CD4-positive, alpha-beta T cell (primary cell): Measurements from ENCODE around the gene THBS2. TPM values are rescaled to one million over a fixed set of nuclear protein-coding genes. Genes with fewer than 3 reads are reported as not detected.

ENCODE experiments used
- ATAC-seq: fragments of 200-7000 bp; cut with Tn5 transposase; one replicate; pipeline ENCODE4 v1.10.0; 2022; ENCODE audit warnings: mild to moderate bottlenecking; ENCODE audit not compliant: poor library complexity
- CTCF ChIA-PET: fragments of 350-600 bp; sonication (Branson Sonifier 250); formaldehyde crosslinking; loops from one replicate; lab custom pipeline; 2021; ENCODE audit warnings: antibody characterized with exemption, inconsistent platforms; lab: Charles Lee
- POLR2A ChIA-PET: fragments of 350-600 bp; sonication (Branson Sonifier 250); formaldehyde crosslinking; loops from one replicate; lab custom pipeline; 2021; ENCODE audit warnings: antibody characterized with exemption, inconsistent platforms; lab: Charles Lee
- DNase-seq, 14 experiments: peaks; one replicate each; pipeline ENCODE4 v3.0.0-alpha.2; 2013 to 2020; ENCODE audit warnings: mixed read lengths in 2 of 14
- H3K27ac ChIP-seq, 2 donors: one replicate each; pipeline versions ENCODE4 v1.5.1 to v1.7.0; 2013; ENCODE audit warnings: low read length in 2 of 2, low read depth in 1 of 2, mild to moderate bottlenecking in 1 of 2
- H3K27me3 ChIP-seq, 2 experiments: 1 replicate in 1 of 2; 2 replicates in 1 of 2; pipeline versions ENCODE4 v1.6.1 to v1.7.0; 2013; ENCODE audit warnings: low read length in 2 of 2, control low read depth in 1 of 2, mild to moderate bottlenecking in 1 of 2, moderate library complexity in 1 of 2; ENCODE audit not compliant: insufficient read depth in 2 of 2, control insufficient read depth in 1 of 2
- H3K36me3 ChIP-seq: one replicate; pipeline ENCODE4 v1.6.1; 2013; ENCODE audit warnings: low read length, control low read depth; ENCODE audit not compliant: insufficient read depth
- H3K4me1 ChIP-seq: one replicate; pipeline ENCODE4 v1.6.1; 2013; ENCODE audit warnings: low read length, control low read depth; ENCODE audit not compliant: insufficient read depth
- H3K4me3 ChIP-seq: one replicate; pipeline ENCODE4 v1.5.1; 2013; ENCODE audit warnings: mild to moderate bottlenecking, low read length, moderate library complexity
- H3K9me3 ChIP-seq, 2 experiments: 1 replicate in 1 of 2; 2 replicates in 1 of 2; pipeline versions ENCODE4 v1.6.1 to v1.7.0; 2013; ENCODE audit warnings: low read length in 2 of 2, mild to moderate bottlenecking in 2 of 2, control low read depth in 1 of 2, moderate library complexity in 1 of 2; ENCODE audit not compliant: control insufficient read depth in 1 of 2, insufficient read depth in 1 of 2
- H3K27ac Mint-ChIP-seq: one replicate; pipeline ENCODE4 v1.8.0; 2020; ENCODE audit warnings: mixed read lengths
- H3K27me3 Mint-ChIP-seq: one replicate; pipeline ENCODE4 v1.8.0; 2021; ENCODE audit warnings: mixed read lengths
- H3K36me3 Mint-ChIP-seq: one replicate; pipeline ENCODE4 v1.8.0; 2021; ENCODE audit warnings: low read depth, mixed read lengths
- H3K4me1 Mint-ChIP-seq: one replicate; pipeline ENCODE4 v1.8.0; 2021; ENCODE audit warnings: low read depth, mixed read lengths
- H3K4me3 Mint-ChIP-seq: one replicate; pipeline ENCODE4 v1.8.0; 2020; ENCODE audit warnings: mild to moderate bottlenecking, mixed read lengths
- H3K9me3 Mint-ChIP-seq: one replicate; pipeline ENCODE4 v1.8.0; 2020; ENCODE audit warnings: mixed read lengths
- CTCF ChIP-seq: fragments of 200-600 bp; IDR thresholded peaks from one replicate; pipeline ENCODE4 v1.8.0; 2022; ENCODE audit warnings: antibody characterized with exemption, mild to moderate bottlenecking
- intact Hi-C, 2 experiments: fragments of 100-400 bp; cut with DNase I in 1 of 2; cut with micrococcal nuclease in 1 of 2; formaldehyde crosslinking; loops; one replicate each; pipeline versions ENCODE4 v1.15.1 to v1.9.0; 2023 to 2025; cut with DNase I, micrococcal nuclease
- total RNA-seq, 174 experiments: library from RNA in 2 of 174; stranded (reverse) in 2 of 174; gene quantifications; one replicate each; pipeline ENCODE4 v1.2.3 and lab custom pipeline; 2021 to 2026

The THBS2 gene
- total RNA-seq, 2 experiments from 2014 or later, result not detected

DNA sequence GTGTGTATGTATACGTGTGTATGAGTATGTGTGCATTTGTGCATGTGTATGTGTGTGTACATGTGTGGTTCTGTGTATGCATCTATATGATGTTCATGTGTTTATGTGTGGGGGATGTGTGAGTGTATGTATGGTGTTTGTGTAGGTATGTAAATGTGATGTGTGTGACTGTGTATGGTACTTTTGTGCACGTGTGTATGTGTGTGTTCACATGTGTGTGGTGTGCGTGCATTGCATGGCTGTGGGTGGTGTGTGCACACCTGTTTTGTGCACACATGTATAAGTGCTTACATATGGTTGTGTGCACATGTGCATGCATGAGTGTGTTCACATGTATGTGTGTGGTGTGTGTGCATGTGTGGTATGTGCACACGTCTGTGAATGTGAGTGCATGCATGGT lies 6.2 kb downstream of the THBS2 start:
- no peaks in the 10 kb centered on the region for H3K9me3 Mint-ChIP-seq
- TF ChIP-seq CTCF, result no peak
- intact Hi-C loops, result no loop called here
- no peak overlapping the region for H3K27ac Mint-ChIP-seq
- Histone ChIP-seq H3K27me3 (peaks cover 12 to 14% of the 10 kb centered on the region in 2 experiments), H3K9me3 (peaks cover 0 to 11% of the 10 kb centered on the region in 2 experiments), H3K27ac (no peak overlapping the region), H3K4me1 (peaks cover 4% of the 10 kb centered on the region), H3K36me3 (no peaks in the 10 kb centered on the region), H3K4me3 (no peak overlapping the region)
- H3K27me3 Mint-ChIP-seq, result peaks cover 43% of the 10 kb centered on the region
- no peaks in the 10 kb centered on the region for H3K36me3 Mint-ChIP-seq
- H3K4me1 Mint-ChIP-seq, result peaks cover 4% of the 10 kb centered on the region
- ChIA-PET POLR2A (no interaction called here), CTCF (no interaction called here)
- DNase-seq, result no peak
- ATAC-seq, result no peak
- no peak overlapping the region for H3K4me3 Mint-ChIP-seq

- Mint-ChIP-seq H3K27ac (no peak overlapping the region), H3K4me3 (no peak overlapping the region), H3K36me3 (no peaks in the 10 kb centered on the region), H3K27me3 (peaks cover 33% of the 10 kb centered on the region), H3K4me1 (no peaks in the 10 kb centered on the region), H3K9me3 (no peaks in the 10 kb centered on the region)
- no peak overlapping the region for H3K4me3 ChIP-seq
- TF ChIP-seq CTCF, result no peak
- DNase-seq, result no peak
- peaks cover 2 to 9% of the 10 kb centered on the region in 2 experiments for H3K27me3 ChIP-seq
- ChIA-PET POLR2A (no interaction called here), CTCF (no interaction called here)
- H3K36me3 ChIP-seq, result no peaks in the 10 kb centered on the region
- H3K27ac ChIP-seq, result no peak overlapping the region
- H3K9me3 ChIP-seq, result peaks cover 0 to 15% of the 10 kb centered on the region in 2 experiments
- no peaks in the 10 kb centered on the region for H3K4me1 ChIP-seq
- intact Hi-C loops, result no loop called here
- ATAC-seq, result no peak
Measured at GRCh38 chr6:169246445-169246844, 7.2 kb downstream of the THBS2 start.

DNA sequence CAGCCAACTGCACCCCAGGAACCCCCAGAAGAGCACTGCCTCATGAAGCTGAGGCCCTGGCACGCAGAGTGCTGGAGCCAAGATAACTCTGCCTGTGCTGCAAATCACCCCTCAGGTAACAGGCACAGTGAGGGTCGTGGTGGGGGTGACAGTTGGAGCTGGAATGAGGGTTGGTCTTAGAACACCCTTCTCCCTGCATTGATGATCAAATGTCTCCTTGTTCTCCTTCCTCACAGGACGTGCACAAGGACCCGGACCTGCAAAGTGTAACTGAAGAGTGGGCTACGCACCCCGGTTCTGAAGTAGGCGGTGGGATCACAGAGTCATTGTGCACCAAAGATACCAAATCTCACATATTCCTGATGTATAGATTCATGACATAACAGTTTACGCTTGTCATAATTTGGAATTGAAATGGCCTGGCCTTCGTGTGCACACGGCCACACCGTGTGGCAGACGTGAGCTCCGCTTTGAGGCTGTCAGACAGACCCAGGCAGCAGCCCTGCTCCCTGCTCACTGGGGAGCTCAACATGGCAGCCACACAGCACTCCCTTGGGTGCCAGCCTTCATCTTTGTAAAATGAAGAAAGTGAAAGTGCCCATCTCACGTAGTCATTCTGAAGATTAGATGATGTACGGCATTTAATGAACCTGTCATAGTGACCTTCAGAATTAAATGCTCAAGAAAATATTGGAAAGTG lies 8.8 kb downstream of the THBS2 start:
- H3K4me1 ChIP-seq, result no peaks in the 10 kb centered on the region
- H3K27me3 ChIP-seq, result no peaks in the 10 kb centered on the region
- ChIA-PET POLR2A (no interaction called here), CTCF (no interaction called here)
- no peak for TF ChIP-seq CTCF
- peaks cover 0 to 15% of the 10 kb centered on the region in 2 experiments for H3K9me3 ChIP-seq
- no peak for DNase-seq
- ATAC-seq, result no peak
- peaks cover 17% of the 10 kb centered on the region for H3K27me3 Mint-ChIP-seq
- H3K36me3 Mint-ChIP-seq, result no peaks in the 10 kb centered on the region
- no peak overlapping the region for H3K4me3 Mint-ChIP-seq
- H3K27ac Mint-ChIP-seq, result no peak overlapping the region
- H3K9me3 Mint-ChIP-seq, result no peaks in the 10 kb centered on the region
- no peaks in the 10 kb centered on the region for H3K4me1 Mint-ChIP-seq
- intact Hi-C loops, result no loop called here
- no peak overlapping the region for H3K27ac ChIP-seq
- H3K36me3 ChIP-seq, result no peaks in the 10 kb centered on the region
- H3K4me3 ChIP-seq, result no peak overlapping the region
